Activated naive CD8-positive, alpha-beta T cell (primary cell): ENCODE results near the gene ZFP3.
"Not testable (repeated sequence)": the region's sequence is repeated elsewhere in the genome, so short reads cannot be mapped to it uniquely, and the experiment has no call there.

Experiments used
- H3K27ac Mint-ChIP-seq: one replicate; pipeline ENCODE4 v1.8.0; 2021; ENCODE audit warnings: mixed read lengths
- H3K27me3 Mint-ChIP-seq: one replicate; pipeline ENCODE4 v1.8.0; 2021; ENCODE audit warnings: mixed read lengths
- H3K36me3 Mint-ChIP-seq: one replicate; pipeline ENCODE4 v1.8.0; 2021; ENCODE audit warnings: mixed read lengths
- H3K4me1 Mint-ChIP-seq: one replicate; pipeline ENCODE4 v1.8.0; 2021; ENCODE audit warnings: low read depth, mixed read lengths
- H3K4me3 Mint-ChIP-seq: one replicate; pipeline ENCODE4 v1.8.0; 2021; ENCODE audit warnings: mild to moderate bottlenecking, mixed read lengths
- H3K9me3 Mint-ChIP-seq: one replicate; pipeline ENCODE4 v1.8.0; 2021; ENCODE audit warnings: low read depth, mixed read lengths

Gene ZFP3

GRCh38 chr17:5136580-5137412 lies 58.5 kb downstream of the ZFP3 start:
- H3K9me3 Mint-ChIP-seq, H3K4me3 Mint-ChIP-seq, H3K27ac Mint-ChIP-seq, H3K4me1 Mint-ChIP-seq, H3K36me3 Mint-ChIP-seq, H3K27me3 Mint-ChIP-seq: not testable (repeated sequence)

GRCh38 chr17:5137511-5138197 lies 59.4 kb downstream of the ZFP3 start:
- H3K9me3 Mint-ChIP-seq, H3K27ac Mint-ChIP-seq: not testable (repeated sequence)

GRCh38 chr17:5138198-5138544 lies 59.9 kb downstream of the ZFP3 start:
- H3K27ac Mint-ChIP-seq, H3K9me3 Mint-ChIP-seq, H3K4me3 Mint-ChIP-seq, H3K27me3 Mint-ChIP-seq, H3K36me3 Mint-ChIP-seq, H3K4me1 Mint-ChIP-seq: not testable (repeated sequence)

More at GRCh38 chr17:5137511-5138197, 59.4 kb downstream of the ZFP3 start:
- H3K27me3 Mint-ChIP-seq, H3K4me1 Mint-ChIP-seq, H3K4me3 Mint-ChIP-seq, H3K36me3 Mint-ChIP-seq: not testable (repeated sequence)

- no peaks in the 10 kb centered on the region for H3K27me3 Mint-ChIP-seq
- no peak overlapping the region for H3K27ac Mint-ChIP-seq
- no peak overlapping the region for H3K4me3 Mint-ChIP-seq
Observed at GRCh38 chr17:5138616-5139457, 60.6 kb downstream of the ZFP3 start.

GRCh38 chr17:5139458-5139732 lies 61.1 kb downstream of the ZFP3 start:
- Mint-ChIP-seq H3K9me3 (no peaks in the 10 kb centered on the region), H3K27ac (no peak overlapping the region), H3K4me3 (no peak overlapping the region), H3K27me3 (no peaks in the 10 kb centered on the region), H3K4me1 (no peaks in the 10 kb centered on the region), H3K36me3 (no peaks in the 10 kb centered on the region)

More at GRCh38 chr17:5138616-5139457, 60.6 kb downstream of the ZFP3 start:
- no peaks in the 10 kb centered on the region for H3K36me3 Mint-ChIP-seq
- H3K9me3 Mint-ChIP-seq = no peaks in the 10 kb centered on the region
- H3K4me1 Mint-ChIP-seq = no peaks in the 10 kb centered on the region

GRCh38 chr17:5142877-5143276 lies 64.6 kb downstream of the ZFP3 start:
- not testable (repeated sequence) for H3K27ac Mint-ChIP-seq, H3K4me3 Mint-ChIP-seq, H3K9me3 Mint-ChIP-seq, H3K36me3 Mint-ChIP-seq, H3K27me3 Mint-ChIP-seq, H3K4me1 Mint-ChIP-seq
